A673 (cell line): ENCODE results near the gene LIN7B.

Source experiments
- EZH2 ChIP-seq: fragments of 200-600 bp; sonication (generic); IDR thresholded peaks from 2 replicates; pipeline ENCODE4 v1.6.1; 2017; ENCODE audit warnings: borderline replicate concordance, low read depth, mild to moderate bottlenecking, mixed read lengths, antibody characterized with exemption, low read length; ENCODE audit not compliant: poor library complexity, severe bottlenecking
- TF ChIP-seq, protein P1 (sequence below): fragments of 300-800, 200-600 bp; sonication (generic); conservative IDR thresholded peaks from 2 replicates; pipeline ENCODE4 v1.5.1; 2017; ENCODE audit warnings: low read depth, mild to moderate bottlenecking, antibody characterized with exemption, low read length, moderate library complexity, mixed read lengths

- TF ChIP-seq, protein P1, sequence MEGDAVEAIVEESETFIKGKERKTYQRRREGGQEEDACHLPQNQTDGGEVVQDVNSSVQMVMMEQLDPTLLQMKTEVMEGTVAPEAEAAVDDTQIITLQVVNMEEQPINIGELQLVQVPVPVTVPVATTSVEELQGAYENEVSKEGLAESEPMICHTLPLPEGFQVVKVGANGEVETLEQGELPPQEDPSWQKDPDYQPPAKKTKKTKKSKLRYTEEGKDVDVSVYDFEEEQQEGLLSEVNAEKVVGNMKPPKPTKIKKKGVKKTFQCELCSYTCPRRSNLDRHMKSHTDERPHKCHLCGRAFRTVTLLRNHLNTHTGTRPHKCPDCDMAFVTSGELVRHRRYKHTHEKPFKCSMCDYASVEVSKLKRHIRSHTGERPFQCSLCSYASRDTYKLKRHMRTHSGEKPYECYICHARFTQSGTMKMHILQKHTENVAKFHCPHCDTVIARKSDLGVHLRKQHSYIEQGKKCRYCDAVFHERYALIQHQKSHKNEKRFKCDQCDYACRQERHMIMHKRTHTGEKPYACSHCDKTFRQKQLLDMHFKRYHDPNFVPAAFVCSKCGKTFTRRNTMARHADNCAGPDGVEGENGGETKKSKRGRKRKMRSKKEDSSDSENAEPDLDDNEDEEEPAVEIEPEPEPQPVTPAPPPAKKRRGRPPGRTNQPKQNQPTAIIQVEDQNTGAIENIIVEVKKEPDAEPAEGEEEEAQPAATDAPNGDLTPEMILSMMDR, result no peak
- no peak for TF ChIP-seq EZH2
Observed at GRCh38 chr19:49109569-49110233, 4.5 kb upstream of the LIN7B start.
